Liver (tissue), 9 donors: ENCODE data around the gene VEPH1. TPM values are rescaled to one million over a fixed set of nuclear protein-coding genes. Genes with fewer than 3 reads are reported as not detected.

Experiments used
- DNase-seq: peaks from one replicate; pipeline ENCODE4 v3.0.0-alpha.2; 2017; ENCODE audit warnings: low spot score
- H3K27ac ChIP-seq, 2 donors: one replicate each; pipeline ENCODE4 v1.7.0; 2013; ENCODE audit warnings: inconsistent platforms in 2 of 2, low read length in 2 of 2, control low read depth in 1 of 2, low read depth in 1 of 2, mild to moderate bottlenecking in 1 of 2
- H3K27me3 ChIP-seq, 4 donors: one replicate each; pipeline versions ENCODE4 v1.6.1 to v1.7.0; 2013; ENCODE audit warnings: low read length in 3 of 4, inconsistent platforms in 1 of 4, mild to moderate bottlenecking in 1 of 4, moderate library complexity in 1 of 4; ENCODE audit not compliant: control insufficient read depth in 4 of 4, insufficient read depth in 4 of 4
- H3K36me3 ChIP-seq, 4 donors: one replicate each; pipeline versions ENCODE4 v1.6.1 to v1.7.0; 2013; ENCODE audit warnings: low read length in 3 of 4, mild to moderate bottlenecking in 3 of 4, low read depth in 1 of 4, moderate library complexity in 1 of 4; ENCODE audit not compliant: control insufficient read depth in 4 of 4, insufficient read depth in 3 of 4
- H3K4me1 ChIP-seq, 4 donors: one replicate each; pipeline versions ENCODE4 v1.6.1 to v1.7.0; 2013; ENCODE audit warnings: low read length in 3 of 4, mild to moderate bottlenecking in 3 of 4, moderate library complexity in 1 of 4; ENCODE audit not compliant: control insufficient read depth in 4 of 4, insufficient read depth in 4 of 4
- H3K4me3 ChIP-seq, 3 donors: one replicate each; pipeline versions ENCODE4 v1.6.1 to v1.7.0; 2013; ENCODE audit warnings: low read length in 3 of 3, control low read depth in 1 of 3, low read depth in 1 of 3, mild to moderate bottlenecking in 1 of 3
- H3K9ac ChIP-seq, 2 donors: one replicate each; pipeline ENCODE4 v1.7.0; 2013; ENCODE audit warnings: low read length in 2 of 2, mild to moderate bottlenecking in 2 of 2, moderate library complexity in 2 of 2, control low read depth in 1 of 2, low read depth in 1 of 2
- H3K9me3 ChIP-seq, 4 donors: one replicate each; pipeline versions ENCODE4 v1.6.1 to v1.7.0; 2013; ENCODE audit warnings: low read length in 3 of 4; ENCODE audit not compliant: control insufficient read depth in 4 of 4
- EGR1 ChIP-seq, 2 donors: IDR thresholded peaks; 2 replicates each; pipeline ENCODE4 v1.6.1; 2016 to 2018; ENCODE audit warnings: antibody characterized with exemption in 2 of 2, low read depth in 2 of 2
- FOXA1 ChIP-seq: IDR thresholded peaks from 2 replicates; pipeline ENCODE4 v1.6.1; 2016; ENCODE audit warnings: antibody characterized with exemption
- FOXA2 ChIP-seq: IDR thresholded peaks from 2 replicates; pipeline ENCODE4 v1.6.1; 2016; ENCODE audit warnings: antibody characterized with exemption
- GABPA ChIP-seq, 2 donors: IDR thresholded peaks in 1 of 2; conservative IDR thresholded peaks in 1 of 2; 2 replicates each; pipeline ENCODE4 v1.6.1; 2016; ENCODE audit warnings: antibody characterized with exemption in 2 of 2, mild to moderate bottlenecking in 1 of 2, moderate library complexity in 1 of 2
- HNF4G ChIP-seq: IDR thresholded peaks from 2 replicates; pipeline ENCODE4 v1.6.1; 2016; ENCODE audit warnings: antibody characterized with exemption
- NR2F2 ChIP-seq: IDR thresholded peaks from 2 replicates; pipeline ENCODE4 v1.6.1; 2016; ENCODE audit warnings: antibody characterized with exemption
- RAD21 ChIP-seq, 2 donors: IDR thresholded peaks; 2 replicates each; pipeline ENCODE4 v1.6.1; 2016; ENCODE audit warnings: antibody characterized with exemption in 2 of 2, mild to moderate bottlenecking in 2 of 2
- RXRA ChIP-seq, 2 donors: IDR thresholded peaks; 2 replicates each; pipeline ENCODE4 v1.6.1; 2017 to 2018; ENCODE audit warnings: antibody characterized with exemption in 2 of 2, mild to moderate bottlenecking in 1 of 2
- SP1 ChIP-seq: IDR thresholded peaks from 2 replicates; pipeline ENCODE4 v1.6.1; 2018; ENCODE audit warnings: antibody characterized with exemption, mild to moderate bottlenecking
- YY1 ChIP-seq: IDR thresholded peaks from 2 replicates; pipeline ENCODE4 v1.6.1; 2016; ENCODE audit warnings: antibody characterized with exemption, mild to moderate bottlenecking
- WGBS: extraction: QIAGEN DNeasy Blood & Tissue Kit; methylation state at CpG from one replicate; pipeline ENCODE4 v1.1.7; 2013; 5-methylcytosine and 5-hydroxymethylcytosine counted together
- polyA plus RNA-seq, 2 donors: library from polyadenylated mRNA; stranded (reverse) in 1 of 2; unstranded in 1 of 2; fragments of 200-250 nt in 1 of 2; fragments of >200 nt in 1 of 2; fragmentation: Nextera tagmentation in 1 of 2; extraction: Ambion mirVana in 1 of 2; gene quantifications; one replicate each; pipeline versions ENCODE4 v1.2.1 to v1.2.3, GENCODE V29; 2013 to 2015
- total RNA-seq, 2 donors: library from RNA; depleted of rRNA; stranded (reverse); fragments of >200 nt; gene quantifications; one replicate each; pipeline ENCODE4 v1.2.3, GENCODE V29; 2014
- TF ChIP-seq, protein P1 (sequence below): IDR thresholded peaks from 2 replicates; pipeline ENCODE4 v1.6.1; 2016; ENCODE audit warnings: antibody characterized with exemption
- TF ChIP-seq, protein P2 (sequence below): IDR thresholded peaks from 2 replicates; pipeline ENCODE4 v1.6.1; 2016; ENCODE audit warnings: antibody characterized with exemption
- TF ChIP-seq, protein P3 (sequence below): IDR thresholded peaks from 2 replicates; pipeline ENCODE4 v1.6.1; 2016; ENCODE audit warnings: antibody characterized with exemption, mild to moderate bottlenecking
- donor health status: healthy.
- donor health status: healthy.
- donor health status: healthy.
- donor health status: healthy.
- donor health status: healthy.

VEPH1 gene
- total and polyA plus RNA-seq, 4 donors = 0.60 to 3.3 (median 1.2) TPM

DNA sequence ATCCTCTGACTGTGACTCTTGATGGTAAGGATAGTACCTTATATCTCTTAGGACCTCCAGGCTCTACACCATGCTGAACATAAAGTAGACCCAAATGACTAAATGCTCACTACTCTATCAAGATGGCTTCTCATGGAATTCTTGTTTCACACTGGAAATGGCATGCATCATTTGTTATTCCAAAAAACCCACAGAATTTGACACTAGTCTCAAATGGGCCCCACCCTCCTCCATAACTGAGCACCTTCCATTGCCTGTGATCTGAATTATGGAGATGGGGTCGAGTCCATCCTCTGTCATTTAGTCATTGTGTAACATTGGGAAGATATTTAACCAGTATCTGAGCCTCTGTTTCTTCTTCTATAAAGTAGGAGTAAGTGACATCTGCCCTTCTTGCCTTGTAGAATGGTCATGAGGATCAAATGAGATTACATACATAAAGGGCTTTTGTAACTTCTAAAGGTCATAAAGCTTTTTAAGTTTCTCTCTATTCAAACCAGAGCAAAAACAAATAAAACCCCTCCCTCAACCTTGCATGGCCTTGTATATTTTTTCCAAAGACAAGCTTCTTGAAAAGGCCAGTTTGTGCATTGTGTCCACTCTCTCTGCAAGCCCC, 123.6 kb downstream of the VEPH1 start:
- WGBS = 74% methylated on average over 1 of the region's 1 CpG
- H3K4me1 ChIP-seq = no peaks in the 10 kb centered on the region
- no peak overlapping the region for H3K9ac ChIP-seq

DNA sequence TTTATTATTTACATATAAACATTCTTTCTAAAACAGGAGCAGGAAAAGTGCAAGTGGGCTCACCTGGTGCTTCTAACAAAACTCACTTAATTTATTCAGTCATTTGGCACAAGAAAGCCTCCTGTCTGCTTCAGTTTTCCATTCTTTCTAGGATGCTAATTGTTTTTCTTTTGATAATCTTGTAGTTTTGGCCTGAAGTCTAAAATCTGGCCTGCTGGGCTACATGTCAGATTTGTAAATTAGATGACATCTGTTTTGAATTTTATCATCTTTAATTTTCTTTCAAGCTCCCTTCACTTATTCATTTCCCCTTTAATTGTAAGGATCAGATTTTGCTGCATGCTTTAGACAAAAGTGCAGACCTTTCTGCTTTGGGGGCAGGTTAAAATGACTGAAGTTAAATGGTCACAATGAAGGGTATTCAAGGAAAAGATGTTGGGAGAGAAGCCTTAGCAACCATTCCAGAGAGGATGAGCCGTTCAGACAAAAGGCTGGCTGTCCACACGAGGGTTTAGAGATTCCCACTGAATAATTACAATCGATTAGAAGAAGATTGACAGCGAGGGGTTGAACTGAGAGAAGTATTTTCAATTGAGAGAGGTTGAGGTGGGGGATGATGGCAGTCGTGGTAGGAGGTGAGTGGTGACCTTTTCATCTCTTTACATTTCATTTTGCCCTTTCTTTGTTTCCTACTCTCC, 126.5 kb downstream of the VEPH1 start:
- no peaks in the 10 kb centered on the region for H3K4me1 ChIP-seq
- H3K9me3 ChIP-seq = no peaks in the 10 kb centered on the region
- no peaks in the 10 kb centered on the region for H3K36me3 ChIP-seq
- no peak for DNase-seq
- no peak overlapping the region for H3K27ac ChIP-seq
- TF ChIP-seq, protein P1, sequence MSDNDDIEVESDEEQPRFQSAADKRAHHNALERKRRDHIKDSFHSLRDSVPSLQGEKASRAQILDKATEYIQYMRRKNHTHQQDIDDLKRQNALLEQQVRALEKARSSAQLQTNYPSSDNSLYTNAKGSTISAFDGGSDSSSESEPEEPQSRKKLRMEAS = no peak
- TF ChIP-seq, protein P2, sequence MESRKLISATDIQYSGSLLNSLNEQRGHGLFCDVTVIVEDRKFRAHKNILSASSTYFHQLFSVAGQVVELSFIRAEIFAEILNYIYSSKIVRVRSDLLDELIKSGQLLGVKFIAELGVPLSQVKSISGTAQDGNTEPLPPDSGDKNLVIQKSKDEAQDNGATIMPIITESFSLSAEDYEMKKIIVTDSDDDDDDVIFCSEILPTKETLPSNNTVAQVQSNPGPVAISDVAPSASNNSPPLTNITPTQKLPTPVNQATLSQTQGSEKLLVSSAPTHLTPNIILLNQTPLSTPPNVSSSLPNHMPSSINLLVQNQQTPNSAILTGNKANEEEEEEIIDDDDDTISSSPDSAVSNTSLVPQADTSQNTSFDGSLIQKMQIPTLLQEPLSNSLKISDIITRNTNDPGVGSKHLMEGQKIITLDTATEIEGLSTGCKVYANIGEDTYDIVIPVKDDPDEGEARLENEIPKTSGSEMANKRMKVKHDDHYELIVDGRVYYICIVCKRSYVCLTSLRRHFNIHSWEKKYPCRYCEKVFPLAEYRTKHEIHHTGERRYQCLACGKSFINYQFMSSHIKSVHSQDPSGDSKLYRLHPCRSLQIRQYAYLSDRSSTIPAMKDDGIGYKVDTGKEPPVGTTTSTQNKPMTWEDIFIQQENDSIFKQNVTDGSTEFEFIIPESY = no peak
- H3K27me3 ChIP-seq = no peaks in the 10 kb centered on the region
- H3K9ac ChIP-seq = no peak overlapping the region
- WGBS = 70% methylated on average over 5 of the region's 5 CpGs
- no peak overlapping the region for H3K4me3 ChIP-seq

More for the DNA sequence above, 123.6 kb downstream of the VEPH1 start:
- no peak overlapping the region for H3K27ac ChIP-seq
- H3K27me3 ChIP-seq = no peaks in the 10 kb centered on the region
- DNase-seq = no peak
- H3K9me3 ChIP-seq = no peaks in the 10 kb centered on the region
- no peaks in the 10 kb centered on the region for H3K36me3 ChIP-seq
- H3K4me3 ChIP-seq = no peak overlapping the region
- TF ChIP-seq FOXA1 = no peak
- TF ChIP-seq, protein P3, sequence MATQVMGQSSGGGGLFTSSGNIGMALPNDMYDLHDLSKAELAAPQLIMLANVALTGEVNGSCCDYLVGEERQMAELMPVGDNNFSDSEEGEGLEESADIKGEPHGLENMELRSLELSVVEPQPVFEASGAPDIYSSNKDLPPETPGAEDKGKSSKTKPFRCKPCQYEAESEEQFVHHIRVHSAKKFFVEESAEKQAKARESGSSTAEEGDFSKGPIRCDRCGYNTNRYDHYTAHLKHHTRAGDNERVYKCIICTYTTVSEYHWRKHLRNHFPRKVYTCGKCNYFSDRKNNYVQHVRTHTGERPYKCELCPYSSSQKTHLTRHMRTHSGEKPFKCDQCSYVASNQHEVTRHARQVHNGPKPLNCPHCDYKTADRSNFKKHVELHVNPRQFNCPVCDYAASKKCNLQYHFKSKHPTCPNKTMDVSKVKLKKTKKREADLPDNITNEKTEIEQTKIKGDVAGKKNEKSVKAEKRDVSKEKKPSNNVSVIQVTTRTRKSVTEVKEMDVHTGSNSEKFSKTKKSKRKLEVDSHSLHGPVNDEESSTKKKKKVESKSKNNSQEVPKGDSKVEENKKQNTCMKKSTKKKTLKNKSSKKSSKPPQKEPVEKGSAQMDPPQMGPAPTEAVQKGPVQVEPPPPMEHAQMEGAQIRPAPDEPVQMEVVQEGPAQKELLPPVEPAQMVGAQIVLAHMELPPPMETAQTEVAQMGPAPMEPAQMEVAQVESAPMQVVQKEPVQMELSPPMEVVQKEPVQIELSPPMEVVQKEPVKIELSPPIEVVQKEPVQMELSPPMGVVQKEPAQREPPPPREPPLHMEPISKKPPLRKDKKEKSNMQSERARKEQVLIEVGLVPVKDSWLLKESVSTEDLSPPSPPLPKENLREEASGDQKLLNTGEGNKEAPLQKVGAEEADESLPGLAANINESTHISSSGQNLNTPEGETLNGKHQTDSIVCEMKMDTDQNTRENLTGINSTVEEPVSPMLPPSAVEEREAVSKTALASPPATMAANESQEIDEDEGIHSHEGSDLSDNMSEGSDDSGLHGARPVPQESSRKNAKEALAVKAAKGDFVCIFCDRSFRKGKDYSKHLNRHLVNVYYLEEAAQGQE = no peak

DNA sequence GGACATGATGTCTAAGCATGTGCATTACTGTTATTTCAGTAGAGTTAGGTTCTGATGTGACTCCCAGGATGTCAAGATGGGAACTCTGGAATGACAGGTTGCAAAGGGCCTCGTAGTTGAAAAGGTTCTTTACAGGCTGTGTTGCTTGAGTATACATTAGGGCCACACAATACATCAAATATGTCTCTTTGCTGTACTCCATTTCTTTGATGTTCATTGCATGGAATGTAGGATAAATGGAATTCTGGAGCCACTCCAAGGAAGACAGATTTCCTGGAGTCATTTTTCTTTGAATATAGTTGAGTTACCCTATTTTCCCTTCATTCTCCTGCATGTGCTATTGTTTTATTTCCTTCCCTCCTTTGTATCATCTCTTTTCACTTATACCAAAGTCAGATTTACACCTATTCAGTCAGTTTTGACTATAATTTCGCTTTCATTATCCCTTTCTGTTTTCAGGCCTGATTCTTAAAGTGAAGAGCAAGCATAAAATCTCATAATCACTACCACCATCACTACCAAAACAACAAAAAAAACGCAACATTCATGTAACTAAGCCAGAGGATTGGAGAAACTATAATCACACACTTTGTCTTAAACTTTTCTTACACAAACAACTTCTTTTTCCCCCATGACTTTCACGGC, 127.8 kb downstream of the VEPH1 start:
- no peaks in the 10 kb centered on the region for H3K9me3 ChIP-seq
- no peaks in the 10 kb centered on the region for H3K4me1 ChIP-seq
- no peak overlapping the region for H3K27ac ChIP-seq
- no peak overlapping the region for H3K4me3 ChIP-seq
- H3K9ac ChIP-seq = no peak overlapping the region
- WGBS = 80% methylated on average over 4 of the region's 4 CpGs
- no peaks in the 10 kb centered on the region for H3K27me3 ChIP-seq
- no peaks in the 10 kb centered on the region for H3K36me3 ChIP-seq
- DNase-seq = no peak
- TF ChIP-seq YY1 (no peak), FOXA2 (no peak), HNF4G (no peak), SP1 (no peak), GABPA (IDR thresholded peaks at IDR 0.05 in 1 of 2, conservative IDR thresholded peaks at IDR 0.05 in 1 of 2) (no peak), EGR1 (IDR thresholded peaks at IDR 0.05; ENCODE audit: low read depth in 2 of 2) (no peak), RAD21 (IDR thresholded peaks at IDR 0.05) (no peak), FOXA1 (no peak), NR2F2 (no peak), RXRA (IDR thresholded peaks at IDR 0.05) (no peak)
- TF ChIP-seq, protein P2 = no peak
- TF ChIP-seq, protein P3 = no peak
- TF ChIP-seq, protein P1 = no peak
